HG02852 (cell line): ENCODE results near the gene GPN2.

Experiments
- ATAC-seq: cut with Tn5 transposase; IDR thresholded peaks from one replicate; pipeline ENCODE4 v1.9.1; 2021; ENCODE audit warnings: mild to moderate bottlenecking, moderate library complexity; ENCODE audit not compliant: unreplicated experiment

Gene GPN2

GRCh38 chr1:26889551-26890466, at the start of gene GPN2:
Gene GPN2, minus strand, starts transcription at chr1:26890283. Its CDS starts 187 bp downstream, at chr1:26890096.
- peak; percentile 93 for ATAC-seq

- no peak for ATAC-seq
Measured at GRCh38 chr1:26938659-26939025, 48.6 kb upstream of the GPN2 start.

- ATAC-seq = no peak
Measured at GRCh38 chr1:26938004-26938658, 48.0 kb upstream of the GPN2 start.

GRCh38 chr1:26936823-26937222, 46.7 kb upstream of the GPN2 start:
- no peak for ATAC-seq

GRCh38 chr1:26932531-26932930, 42.4 kb upstream of the GPN2 start:
- ATAC-seq = no peak

- ATAC-seq = no peak
Measured at GRCh38 chr1:26923711-26924110, 33.6 kb upstream of the GPN2 start.

GRCh38 chr1:26922901-26923300, 32.8 kb upstream of the GPN2 start:
- no peak for ATAC-seq

- ATAC-seq = no peak
Measured at GRCh38 chr1:26922431-26922729, 32.3 kb upstream of the GPN2 start.

- peak; percentile 97 for ATAC-seq
Measured at GRCh38 chr1:26921540-26922430, 31.7 kb upstream of the GPN2 start, which contains the start of gene NUDC. Gene NUDC, plus strand, starts transcription at chr1:26921743. Its CDS starts 106 bp downstream, at chr1:26921849.

GRCh38 chr1:26921126-26921539, 31.1 kb upstream of the GPN2 start:
- ATAC-seq = no peak

GRCh38 chr1:26915204-26915842, 25.2 kb upstream of the GPN2 start:
- no peak for ATAC-seq

GRCh38 chr1:26913754-26914619, 23.9 kb upstream of the GPN2 start, which contains the start of gene NR0B2:
Gene NR0B2, minus strand, starts transcription at chr1:26913975. Its CDS starts 35 bp downstream, at chr1:26913940.
- no peak for ATAC-seq

GRCh38 chr1:26913389-26913753, 23.3 kb upstream of the GPN2 start:
- ATAC-seq = no peak

GRCh38 chr1:26912147-26912490, 22.0 kb upstream of the GPN2 start:
- no peak for ATAC-seq

GRCh38 chr1:26911399-26912146, 21.5 kb upstream of the GPN2 start:
- ATAC-seq = no peak

- ATAC-seq = no peak
Measured at GRCh38 chr1:26910343-26911160, 20.5 kb upstream of the GPN2 start.

- ATAC-seq = no peak
Measured at GRCh38 chr1:26909951-26910342, 19.9 kb upstream of the GPN2 start.
